ENCODE data around the gene GPBP1.

- TF ChIP-seq ZNF462 (CRISPR knock-in tag; IDR thresholded peaks at IDR 0.05) (no peak), CTCF (conservative IDR thresholded peaks at IDR 0.05; ENCODE audit: low read depth in 2 of 2) (peak; percentile 60 to 72), EZH2phosphoT487 (IDR thresholded peaks at IDR 0.05; ENCODE audit: unreplicated experiment) (no peak), POLR2AphosphoS5 (IDR thresholded peaks at IDR 0.05; ENCODE audit: low read depth) (no peak), ZNF331 (CRISPR knock-in tag; IDR thresholded peaks at IDR 0.05; ENCODE audit: low read depth) (no peak), CREB1 (CRISPR knock-in tag; IDR thresholded peaks at IDR 0.05; ENCODE audit: low read depth) (no peak), EZH2 (IDR thresholded peaks at IDR 0.05; ENCODE audit: low read depth, unreplicated experiment) (no peak), STAT1 (IDR thresholded peaks at IDR 0.05; ENCODE audit: unreplicated experiment) (no peak), ETS1 (IDR thresholded peaks at IDR 0.05) (no peak), REST (IDR thresholded peaks at IDR 0.05; ENCODE audit: unreplicated experiment) (no peak)
Measured at GRCh38 chr5:57303985-57304384, 130.1 kb downstream of the GPBP1 start.

All from GM23338 (cell line).